ENCODE results near the gene EXOC1L. TPM values are rescaled to one million over a fixed set of nuclear protein-coding genes. Genes with fewer than 3 reads are reported as not detected.
"Not testable (repeated sequence)": the region's sequence is repeated elsewhere in the genome, so short reads cannot be mapped to it uniquely, and the experiment has no call there.

The EXOC1L gene
- total and polyA plus RNA-seq, 2 donors (not counting 1 experiment from before 2014, with no cell fraction given), result not detected

GRCh38 chr4:55840956-55841355 lies 21.4 kb downstream of the EXOC1L start:
- TF ChIP-seq EZH2 (IDR thresholded peaks at IDR 0.05; ENCODE audit: borderline replicate concordance, insufficient read depth, low read depth, low read length, poor library complexity, severe bottlenecking) (no peak), CTCF (IDR thresholded peaks at IDR 0.05) (no peak)
- Histone ChIP-seq H4K20me1 (ENCODE audit: control insufficient read depth, insufficient read depth, low read length, poor library complexity, severe bottlenecking) (no peaks in the 10 kb centered on the region), H3K4me1 (ENCODE audit: control insufficient read depth in 2 of 2, insufficient read depth in 2 of 2, low read length in 2 of 2) (no peaks in the 10 kb centered on the region), H3K4me2 (replicated peaks; ENCODE audit: low read depth, low read length, poor library complexity, severe bottlenecking) (no peak overlapping the region), H3K27ac (ENCODE audit: low read length in 2 of 2) (no peak overlapping the region), H2AFZ (ENCODE audit: insufficient read depth, low read depth, low read length, poor library complexity, severe bottlenecking) (no peak overlapping the region), H3K9me3 (ENCODE audit: control extremely low read depth in 1 of 3, control insufficient read depth in 2 of 3, insufficient read depth in 1 of 3, low read length in 2 of 3) (peaks cover 0 to 6% (median 2%) of the 10 kb centered on the region in 3 donors), H3K9ac (ENCODE audit: low read length) (no peak overlapping the region), H3K27me3 (replicated peaks in 1 of 4; ENCODE audit: control extremely low read depth in 1 of 4, control insufficient read depth in 3 of 4, insufficient read depth in 4 of 4, low read length in 3 of 4) (peaks cover 0 to 22% (median 11%) of the 10 kb centered on the region in 4 experiments), H3K4me3 (ENCODE audit: control extremely low read depth in 1 of 5, extremely low read depth in 1 of 5, insufficient read depth in 1 of 5, low read depth in 2 of 5, low read length in 4 of 5) (no peak overlapping the region), H3K36me3 (replicated peaks in 1 of 2; ENCODE audit: control extremely low read depth in 1 of 2, control insufficient read depth in 1 of 2, extremely low read depth in 1 of 2, insufficient read depth in 2 of 2, low read length in 1 of 2) (no peaks in the 10 kb centered on the region), H3K79me2 (ENCODE audit: control insufficient read depth, insufficient read depth, low read length) (no peaks in the 10 kb centered on the region)
- H3K9me3 Mint-ChIP-seq (ENCODE audit: insufficient read depth), result peaks cover 2% of the 10 kb centered on the region
- no peak overlapping the region for H3K27ac Mint-ChIP-seq
- H3K4me1 Mint-ChIP-seq, result no peaks in the 10 kb centered on the region
- peaks cover 47% of the 10 kb centered on the region for H3K27me3 Mint-ChIP-seq
- POLR2A ChIA-PET, result no interaction called here
- no peak overlapping the region for H3K4me3 Mint-ChIP-seq
- no peak for ATAC-seq (ENCODE audit: low read depth)
- 80% methylated on average over 1 of the region's 1 CpG for WGBS (ENCODE audit: insufficient coverage)
- CTCF ChIA-PET, result no interaction called here
- DNase-seq, result no peak
- intact Hi-C loops (cut with micrococcal nuclease), result no loop called here

- H3K9ac ChIP-seq (ENCODE audit: low read length); H3K79me2 ChIP-seq (ENCODE audit: control insufficient read depth, insufficient read depth, low read length); H3K9me3 Mint-ChIP-seq (ENCODE audit: insufficient read depth); H3K4me3 ChIP-seq (ENCODE audit: control extremely low read depth in 1 of 5, extremely low read depth in 1 of 5, insufficient read depth in 1 of 5, low read depth in 2 of 5, low read length in 4 of 5); CTCF ChIA-PET; H4K20me1 ChIP-seq (ENCODE audit: control insufficient read depth, insufficient read depth, low read length, poor library complexity, severe bottlenecking); H3K4me1 ChIP-seq (ENCODE audit: control insufficient read depth in 2 of 2, insufficient read depth in 2 of 2, low read length in 2 of 2); H2AFZ ChIP-seq (ENCODE audit: insufficient read depth, low read depth, low read length, poor library complexity, severe bottlenecking); H3K4me3 Mint-ChIP-seq; POLR2A ChIA-PET; intact Hi-C loops (cut with micrococcal nuclease); H3K4me2 ChIP-seq (replicated peaks; ENCODE audit: low read depth, low read length, poor library complexity, severe bottlenecking); H3K27ac ChIP-seq (ENCODE audit: low read length in 2 of 2); H3K9me3 ChIP-seq (ENCODE audit: control extremely low read depth in 1 of 3, control insufficient read depth in 2 of 3, insufficient read depth in 1 of 3, low read length in 2 of 3); DNase-seq; H3K4me1 Mint-ChIP-seq; H3K27ac Mint-ChIP-seq; H3K36me3 ChIP-seq (replicated peaks in 1 of 2; ENCODE audit: control extremely low read depth in 1 of 2, control insufficient read depth in 1 of 2, extremely low read depth in 1 of 2, insufficient read depth in 2 of 2, low read length in 1 of 2); ATAC-seq (ENCODE audit: low read depth): not testable (repeated sequence)
- peaks cover 0 to 17% (median 8%) of the 10 kb centered on the region in 4 experiments for H3K27me3 ChIP-seq (replicated peaks in 1 of 4; ENCODE audit: control extremely low read depth in 1 of 4, control insufficient read depth in 3 of 4, insufficient read depth in 4 of 4, low read length in 3 of 4)
- peaks cover 41% of the 10 kb centered on the region for H3K27me3 Mint-ChIP-seq
- WGBS (ENCODE audit: insufficient coverage), result 89% methylated on average over 13 of the region's 22 CpGs
Observed at GRCh38 chr4:55841373-55842239, 22.0 kb downstream of the EXOC1L start.

- 92% methylated on average over 2 of the region's 10 CpGs for WGBS (ENCODE audit: insufficient coverage)
- H3K27ac Mint-ChIP-seq; ATAC-seq (ENCODE audit: low read depth); H3K9ac ChIP-seq (ENCODE audit: low read length); H3K9me3 ChIP-seq (ENCODE audit: control extremely low read depth in 1 of 3, control insufficient read depth in 2 of 3, insufficient read depth in 1 of 3, low read length in 2 of 3); H3K79me2 ChIP-seq (ENCODE audit: control insufficient read depth, insufficient read depth, low read length); DNase-seq; POLR2A ChIA-PET; H3K4me1 Mint-ChIP-seq; H3K27ac ChIP-seq (ENCODE audit: low read length in 2 of 2); H3K4me3 Mint-ChIP-seq; H3K4me3 ChIP-seq (ENCODE audit: control extremely low read depth in 1 of 5, extremely low read depth in 1 of 5, insufficient read depth in 1 of 5, low read depth in 2 of 5, low read length in 4 of 5); H3K36me3 ChIP-seq (replicated peaks in 1 of 2; ENCODE audit: control extremely low read depth in 1 of 2, control insufficient read depth in 1 of 2, extremely low read depth in 1 of 2, insufficient read depth in 2 of 2, low read length in 1 of 2); H3K4me1 ChIP-seq (ENCODE audit: control insufficient read depth in 2 of 2, insufficient read depth in 2 of 2, low read length in 2 of 2); H3K9me3 Mint-ChIP-seq (ENCODE audit: insufficient read depth); CTCF ChIA-PET; H3K4me2 ChIP-seq (replicated peaks; ENCODE audit: low read depth, low read length, poor library complexity, severe bottlenecking); intact Hi-C loops (cut with micrococcal nuclease); H2AFZ ChIP-seq (ENCODE audit: insufficient read depth, low read depth, low read length, poor library complexity, severe bottlenecking); H4K20me1 ChIP-seq (ENCODE audit: control insufficient read depth, insufficient read depth, low read length, poor library complexity, severe bottlenecking): not testable (repeated sequence)
- peaks cover 35% of the 10 kb centered on the region for H3K27me3 Mint-ChIP-seq
- H3K27me3 ChIP-seq (replicated peaks in 1 of 4; ENCODE audit: control extremely low read depth in 1 of 4, control insufficient read depth in 3 of 4, insufficient read depth in 4 of 4, low read length in 3 of 4), result peaks cover 0 to 10% (median 6%) of the 10 kb centered on the region in 4 experiments
Observed at GRCh38 chr4:55842312-55842711, 22.7 kb downstream of the EXOC1L start.
